Heart left ventricle (tissue), 16 donors: Measurements from ENCODE around the gene WDFY3. TPM values are rescaled to one million over a fixed set of nuclear protein-coding genes. Genes with fewer than 3 reads are reported as not detected.
A peak's percentile ranks its signal among the peaks of the same experiment; 100 is the strongest.

Experiments used
- ATAC-seq, 4 donors: fragments of 200-7000 bp; cut with Tn5 transposase; one replicate each; pipeline ENCODE4 v1.9.1; 2020 to 2022; ENCODE audit warnings: moderate library complexity in 4 of 4, mild to moderate bottlenecking in 3 of 4, moderate number of reproducible peaks in 1 of 4
- DNase-seq, 5 donors: peaks; one replicate each; pipeline ENCODE4 v3.0.0-alpha.2; 2020
- H3K27ac ChIP-seq, 12 donors: fragments of 200-600 bp; sonication (generic) in 4 of 12; one replicate each; pipeline versions ENCODE4 v1.5.0 to v1.8.0; 2016 to 2022; ENCODE audit warnings: mild to moderate bottlenecking in 2 of 12
- H3K27me3 ChIP-seq, 9 donors: fragments of 200-600 bp; sonication (generic) in 2 of 9; one replicate each; pipeline versions ENCODE4 v1.5.1 to v1.8.0; 2016 to 2022; ENCODE audit warnings: mild to moderate bottlenecking in 3 of 9
- H3K36me3 ChIP-seq, 9 donors: fragments of 200-600 bp; sonication (generic) in 2 of 9; one replicate each; pipeline versions ENCODE4 v1.5.0 to v1.8.0; 2018 to 2022; ENCODE audit warnings: mild to moderate bottlenecking in 2 of 9
- H3K4me1 ChIP-seq, 12 donors: fragments of 200-600 bp; sonication (generic) in 4 of 12; one replicate each; pipeline versions ENCODE4 v1.5.0 to v1.8.0; 2016 to 2022; ENCODE audit warnings: mild to moderate bottlenecking in 3 of 12
- H3K4me3 ChIP-seq, 12 donors: fragments of 200-600 bp; sonication (generic) in 4 of 12; one replicate each; pipeline versions ENCODE4 v1.5.0 to v1.8.0; 2017 to 2022; ENCODE audit warnings: mild to moderate bottlenecking in 9 of 12, moderate library complexity in 4 of 12
- H3K9me3 ChIP-seq, 12 donors: fragments of 200-600 bp; sonication (generic) in 4 of 12; one replicate each; pipeline versions ENCODE4 v1.5.0 to v1.8.0; 2016 to 2022; ENCODE audit warnings: mild to moderate bottlenecking in 1 of 12
- CTCF ChIP-seq, 12 donors: fragments of 200-600 bp; sonication (generic) in 4 of 12; IDR thresholded peaks; one replicate each; pipeline versions ENCODE4 v1.5.0 to v1.8.0; 2018 to 2022; ENCODE audit warnings: antibody characterized with exemption in 12 of 12, mild to moderate bottlenecking in 5 of 12
- POLR2A ChIP-seq, 2 donors: fragments of 450-650 bp; IDR thresholded peaks; one replicate each; pipeline ENCODE4 v1.6.1; 2017; ENCODE audit warnings: antibody characterized with exemption in 2 of 2, mild to moderate bottlenecking in 2 of 2, moderate library complexity in 2 of 2
- WGBS, 4 donors: extraction: QIAGEN DNeasy Blood & Tissue Kit in 2 of 4; methylation state at CpG; one replicate each; pipeline versions ENCODE4 v1.1.5 to v1.1.7; 2013 to 2018; 5-methylcytosine and 5-hydroxymethylcytosine counted together
- intact Hi-C, 10 donors: fragments of 100-400 bp; cut with DNase I; formaldehyde crosslinking; loops; one replicate each; pipeline versions ENCODE4 v1.11.1 to v1.14.2; 2022
- polyA plus RNA-seq, 2 donors: library from polyadenylated mRNA; stranded (reverse); fragments of 200-250 nt; gene quantifications; one replicate each; pipeline ENCODE4 v1.2.3, GENCODE V29; 2013
- total RNA-seq, 9 donors: library from RNA; depleted of rRNA in 2 of 9; stranded (reverse); fragments of >200 nt in 2 of 9; fragmentation: NEBNext Ultra II Directional in 3 of 9; extraction: Animal tissue kit (Norgen Biotek cat#: 25700) in 3 of 9; gene quantifications; one replicate each; pipeline versions ENCODE4 v1.1.0 to v1.2.4, GENCODE V29; 2016 to 2023
- donor health status: ischemic (EF 13 %, LVEDD 7.1; RV severe dilation, severe dysfunction).
- donor health status: healthy with polysubstance abuse.
- donor health status: DM: no; HTN: yes; CAD: no.
- donor health status: DM: no; HTN: no; CAD: no.
- donor health status: ischemic (EF 25% LVEDD 6.9; RV normal size, moderate dysfunction).
- donor health status: ischemic (EF 25% LVEDD 5.7; RV mildly dilated, moderate dysfunction).
- donor health status: healthy.
- donor health status: DM: yes; HTN: yes; CAD: no.
- donor health status: ischemic (EF 35%, LVEDD 5.7; RV mildly dilated, moderate dysfunction).
- donor health status: nonischemic (EF 11% LVEDD 7.7; RV severe dilation, severe dysfunction).
- donor health status: DM: yes; HTN: yes; CAD: no.
- donor health status: PGD.
- donor health status: ischemic (EF 29% LVEDD 5.4; RV normal size, mild dysfunction).
- donor health status: nonischemic (EF 23%, LVEDD 6.1; RV moderate dilation, normal function).

WDFY3 gene
- total and polyA plus RNA-seq, 11 donors = 5.0 to 103 (median 40.4) TPM

DNA sequence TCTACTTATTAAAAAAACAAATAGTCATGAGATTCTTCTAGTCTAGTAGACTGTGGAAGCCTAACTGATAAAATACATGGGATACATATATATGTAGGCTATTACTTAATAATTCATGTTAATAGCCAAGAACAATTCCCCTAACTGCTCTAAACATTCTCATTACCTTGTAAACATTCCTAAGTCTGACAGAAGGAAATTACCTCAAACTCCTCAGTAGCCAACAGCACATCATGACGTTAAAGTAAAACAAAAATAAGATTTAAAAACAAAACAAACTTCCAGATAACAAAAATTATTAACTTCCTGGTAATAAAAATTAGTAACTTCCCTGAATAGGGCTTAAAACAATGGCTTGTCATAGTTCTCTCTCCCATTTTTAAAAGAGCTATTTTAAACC lies 109.2 kb downstream of the WDFY3 start:
- no peak for ATAC-seq
- intact Hi-C loops = loop anchor here in 5 of 10 donors (5.0 to 10.0 kb wide), 2 partner anchors 108 to 110 kb away; partner anchors contain the start of gene WDFY3 (in 5 of the 5)
- WGBS, 4 donors = 44 to 61% (median 54%) methylated on average over 1 of the region's 1 CpG
- no peak overlapping the region for H3K4me3 ChIP-seq
- H3K4me1 ChIP-seq = peaks cover 0 to 38% (median 16%) of the 10 kb centered on the region in 12 donors
- peaks cover 0 to 23% (median 18%) of the 10 kb centered on the region in 9 donors for H3K36me3 ChIP-seq
- H3K27ac ChIP-seq = no peak overlapping the region
- H3K9me3 ChIP-seq = no peaks in the 10 kb centered on the region
- H3K27me3 ChIP-seq = no peaks in the 10 kb centered on the region
- TF ChIP-seq CTCF (IDR thresholded peaks at IDR 0.05) (no peak), POLR2A (IDR thresholded peaks at IDR 0.05) (no peak)
- DNase-seq = no peak

GRCh38 chr4:84856468-84857049 lies 109.9 kb downstream of the WDFY3 start:
- intact Hi-C loops = loop anchor here in 5 of 10 donors (5.0 to 10.0 kb wide), 2 partner anchors 108 to 111 kb away; partner anchors contain the start of gene WDFY3 (in 5 of the 5)
- H3K4me1 ChIP-seq = peaks cover 0 to 36% (median 16%) of the 10 kb centered on the region in 12 donors
- DNase-seq = no peak
- peaks cover 0 to 23% (median 18%) of the 10 kb centered on the region in 9 donors for H3K36me3 ChIP-seq
- H3K27me3 ChIP-seq = no peaks in the 10 kb centered on the region
- WGBS, 4 donors = 59 to 74% (median 63%) methylated on average over 1 of the region's 1 CpG
- H3K4me3 ChIP-seq = no peak overlapping the region
- no peaks in the 10 kb centered on the region for H3K9me3 ChIP-seq
- no peak overlapping the region for H3K27ac ChIP-seq
- ATAC-seq = no peak
- no peak for TF ChIP-seq POLR2A (IDR thresholded peaks at IDR 0.05)
- no peak for TF ChIP-seq CTCF (IDR thresholded peaks at IDR 0.05)

DNA sequence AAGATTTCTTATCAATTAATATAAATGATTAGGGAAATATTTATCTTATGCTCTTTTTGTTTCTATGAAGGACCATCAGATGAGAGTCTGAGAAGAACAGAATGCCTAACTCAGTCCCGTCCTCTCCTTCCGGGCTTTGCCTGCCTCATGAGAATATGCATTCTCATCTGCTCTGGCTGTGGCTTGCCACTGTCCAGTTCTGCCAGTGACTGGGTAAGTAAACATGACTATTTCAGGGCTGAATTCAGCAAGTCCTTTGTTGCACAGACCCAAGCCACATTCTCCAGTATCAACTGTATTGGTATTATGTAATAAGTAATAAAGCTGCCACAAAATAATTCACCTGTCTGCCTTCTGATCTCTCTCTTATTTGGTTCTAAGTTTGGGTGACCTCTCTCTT lies 110.7 kb downstream of the WDFY3 start:
- H3K4me3 ChIP-seq = no peak overlapping the region
- peaks cover 0 to 23% (median 18%) of the 10 kb centered on the region in 9 donors for H3K36me3 ChIP-seq
- 34 to 48% (median 37%) methylated on average over 2 of the region's 2 CpGs for WGBS, 4 donors
- H3K4me1 ChIP-seq = peaks cover 0 to 41% (median 16%) of the 10 kb centered on the region in 12 donors
- no peak overlapping the region for H3K27ac ChIP-seq
- H3K27me3 ChIP-seq = no peaks in the 10 kb centered on the region
- ATAC-seq (peak; percentile 51 to 84 (median 64)), DNase-seq (no peak)
- H3K9me3 ChIP-seq = no peaks in the 10 kb centered on the region
- TF ChIP-seq POLR2A (IDR thresholded peaks at IDR 0.05) (no peak), CTCF (IDR thresholded peaks at IDR 0.05) (no peak)
- intact Hi-C loops = loop anchor here in 5 of 10 donors (5.0 to 10.0 kb wide), 2 partner anchors 109 to 112 kb away; partner anchors contain the start of gene WDFY3 (in 5 of the 5)

GRCh38 chr4:84852081-84852480 lies 114.4 kb downstream of the WDFY3 start:
- H3K9me3 ChIP-seq = no peaks in the 10 kb centered on the region
- DNase-seq (no peak), ATAC-seq (no peak)
- 55 to 74% (median 68%) methylated on average over 1 of the region's 1 CpG for WGBS, 4 donors
- no peak for TF ChIP-seq CTCF (IDR thresholded peaks at IDR 0.05)
- no peak for TF ChIP-seq POLR2A (IDR thresholded peaks at IDR 0.05)
- peaks cover 0 to 39% (median 12%) of the 10 kb centered on the region in 12 donors for H3K4me1 ChIP-seq
- H3K36me3 ChIP-seq = peaks cover 0 to 21% (median 17%) of the 10 kb centered on the region in 9 donors
- no peak overlapping the region for H3K4me3 ChIP-seq
- no peak overlapping the region for H3K27ac ChIP-seq
- no peaks in the 10 kb centered on the region for H3K27me3 ChIP-seq
- intact Hi-C loops = loop anchor here in 4 of 10 donors (10.0 kb wide), 1 partner anchor 113 kb away; the partner anchor contains the start of gene WDFY3 (in 4 of the 4)
